B cell (primary cell): Measurements from ENCODE around the gene TMEM108.

Experiments used
- CTCF ChIP-seq: fragments of 200-600 bp; IDR thresholded peaks from one replicate; pipeline ENCODE4 v1.8.0; 2022; ENCODE audit warnings: antibody characterized with exemption, mild to moderate bottlenecking
- EZH2 ChIP-seq: IDR thresholded peaks from 2 replicates; pipeline ENCODE4 v1.6.1; 2012; ENCODE audit warnings: borderline replicate concordance, low read depth, mild to moderate bottlenecking, moderate library complexity, low read length; ENCODE audit not compliant: insufficient read depth, poor library complexity, severe bottlenecking

- TF ChIP-seq CTCF, result no peak
- no peak for TF ChIP-seq EZH2
Observed at GRCh38 chr3:133065193-133065961, 27.2 kb downstream of the TMEM108 start.
